ENCODE measurements around the gene MEPCE. TPM values are rescaled to one million over a fixed set of nuclear protein-coding genes. Genes with fewer than 3 reads are reported as not detected.

The MEPCE gene
- total RNA-seq, 2 donors from 2014 or later = 14.0 to 34.9 TPM

DNA sequence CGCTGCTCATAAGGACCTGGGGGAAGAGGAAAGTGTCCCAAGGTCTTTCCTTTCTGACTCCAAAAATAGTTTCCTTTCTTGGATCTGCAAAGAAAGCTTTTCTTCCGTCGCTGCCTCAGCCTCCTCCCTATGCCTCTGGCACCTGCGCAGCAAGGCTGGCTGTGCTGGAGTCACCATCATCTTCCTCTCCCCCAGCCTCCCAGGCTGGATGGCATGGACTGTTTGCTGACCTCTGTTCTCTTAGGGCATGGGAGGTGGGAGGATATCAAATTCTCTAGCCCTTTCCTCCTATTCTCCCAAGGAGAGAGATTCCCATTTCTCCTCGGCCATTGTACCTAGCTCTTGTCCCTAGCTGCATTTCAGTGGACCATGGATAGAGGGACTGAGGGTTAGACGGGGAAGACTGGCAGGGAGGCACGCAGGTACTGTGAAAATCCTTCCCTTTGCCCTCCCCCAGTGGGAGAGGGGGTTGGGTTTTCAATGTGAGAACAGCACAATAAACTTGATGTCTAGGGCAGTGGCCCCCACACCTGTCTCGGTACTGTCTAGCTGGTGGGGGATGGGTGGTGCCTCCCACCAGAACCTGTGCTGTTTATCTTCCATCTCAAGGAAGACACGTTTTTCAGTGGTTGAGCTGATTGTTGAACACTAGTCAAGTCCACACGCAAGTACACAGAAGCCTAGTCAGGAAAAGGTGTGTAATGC lies 4.1 kb downstream of the MEPCE start:
- Histone ChIP-seq H3K27me3 (no peaks in the 10 kb centered on the region), H3K36me3 (replicated peaks in 1 of 2; ENCODE audit: insufficient read depth in 1 of 2, low read depth in 2 of 2) (peaks cover 0 to 8% of the 10 kb centered on the region in 2 donors), H3K9me3 (no peaks in the 10 kb centered on the region), H3K4me3 (no peak overlapping the region), H3K4me1 (peaks cover 47% of the 10 kb centered on the region), H3K27ac (peak overlapping the region in 1 of 4 donors; percentile 23)
- DNase-seq = peak in 1 of 4 donors; percentile 6
- whole genome bisulfite sequencing, 2 donors = 78 to 83% methylated on average over 9 to 10 of the region's 10 CpGs
- ATAC-seq = no peak
- intact Hi-C loops (cut with DNase I) = no loop called here
- TF ChIP-seq POLR2A (IDR thresholded peaks at IDR 0.05) = no peak
- TF ChIP-seq, protein P1, sequence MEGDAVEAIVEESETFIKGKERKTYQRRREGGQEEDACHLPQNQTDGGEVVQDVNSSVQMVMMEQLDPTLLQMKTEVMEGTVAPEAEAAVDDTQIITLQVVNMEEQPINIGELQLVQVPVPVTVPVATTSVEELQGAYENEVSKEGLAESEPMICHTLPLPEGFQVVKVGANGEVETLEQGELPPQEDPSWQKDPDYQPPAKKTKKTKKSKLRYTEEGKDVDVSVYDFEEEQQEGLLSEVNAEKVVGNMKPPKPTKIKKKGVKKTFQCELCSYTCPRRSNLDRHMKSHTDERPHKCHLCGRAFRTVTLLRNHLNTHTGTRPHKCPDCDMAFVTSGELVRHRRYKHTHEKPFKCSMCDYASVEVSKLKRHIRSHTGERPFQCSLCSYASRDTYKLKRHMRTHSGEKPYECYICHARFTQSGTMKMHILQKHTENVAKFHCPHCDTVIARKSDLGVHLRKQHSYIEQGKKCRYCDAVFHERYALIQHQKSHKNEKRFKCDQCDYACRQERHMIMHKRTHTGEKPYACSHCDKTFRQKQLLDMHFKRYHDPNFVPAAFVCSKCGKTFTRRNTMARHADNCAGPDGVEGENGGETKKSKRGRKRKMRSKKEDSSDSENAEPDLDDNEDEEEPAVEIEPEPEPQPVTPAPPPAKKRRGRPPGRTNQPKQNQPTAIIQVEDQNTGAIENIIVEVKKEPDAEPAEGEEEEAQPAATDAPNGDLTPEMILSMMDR (IDR thresholded peaks at IDR 0.05) = no peak

DNA sequence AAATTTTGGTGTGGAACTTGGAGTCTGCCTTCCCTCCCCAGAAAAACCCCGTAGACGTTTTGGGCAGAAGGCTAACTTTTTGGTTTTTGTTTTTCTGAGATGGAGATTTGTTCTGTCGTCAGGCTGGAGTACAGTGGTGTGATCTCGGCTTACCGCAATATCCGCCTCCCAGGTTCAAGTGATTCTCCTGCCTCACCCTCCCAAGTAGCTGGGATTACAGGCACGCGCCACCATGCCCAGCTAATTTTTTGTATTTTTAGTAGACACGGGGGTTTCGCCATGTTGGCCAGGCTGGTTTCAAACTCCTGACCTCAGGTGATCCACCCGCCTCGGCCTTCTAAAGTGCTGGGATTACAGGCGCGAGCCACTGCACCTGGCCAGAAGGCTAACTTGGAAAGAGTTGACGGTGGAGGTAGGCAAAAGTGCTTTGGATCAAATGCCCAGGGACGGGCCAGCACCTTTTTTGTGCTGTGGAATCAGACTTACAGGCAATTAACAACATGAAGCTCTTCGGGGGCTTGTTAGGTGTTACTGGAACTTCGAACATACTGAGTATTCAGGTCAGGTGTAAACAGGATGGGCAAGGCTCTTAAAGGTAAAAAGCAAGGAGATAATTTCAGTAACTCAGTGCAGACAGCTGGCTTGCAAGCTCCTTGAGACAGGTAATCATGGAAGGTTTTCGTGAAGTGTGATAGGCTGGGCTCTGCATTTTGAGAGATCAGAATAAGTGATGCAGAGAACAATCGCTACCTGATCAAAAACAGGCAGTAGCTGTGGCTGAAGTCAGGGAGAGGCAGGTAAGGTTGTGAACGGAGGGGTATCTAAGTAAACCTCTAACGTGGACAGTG lies 4.9 kb downstream of the MEPCE start:
- 77 to 79% methylated on average over 22 of the region's 22 CpGs for WGBS, 2 donors
- peak in 1 of 4 donors; percentile 10 for DNase-seq
- H3K27me3 ChIP-seq = no peaks in the 10 kb centered on the region
- intact Hi-C loops (cut with DNase I) = no loop called here
- no peak for TF ChIP-seq POLR2A (IDR thresholded peaks at IDR 0.05)
- TF ChIP-seq, protein P1 (IDR thresholded peaks at IDR 0.05) = no peak
- peaks cover 0 to 8% of the 10 kb centered on the region in 2 donors for H3K36me3 ChIP-seq (replicated peaks in 1 of 2; ENCODE audit: insufficient read depth in 1 of 2, low read depth in 2 of 2)
- peaks cover 47% of the 10 kb centered on the region for H3K4me1 ChIP-seq
- no peak for ATAC-seq
- H3K4me3 ChIP-seq = no peak overlapping the region
- no peaks in the 10 kb centered on the region for H3K9me3 ChIP-seq
- H3K27ac ChIP-seq = peak overlapping the region in 2 of 4 donors; percentile 89 to 94

DNA sequence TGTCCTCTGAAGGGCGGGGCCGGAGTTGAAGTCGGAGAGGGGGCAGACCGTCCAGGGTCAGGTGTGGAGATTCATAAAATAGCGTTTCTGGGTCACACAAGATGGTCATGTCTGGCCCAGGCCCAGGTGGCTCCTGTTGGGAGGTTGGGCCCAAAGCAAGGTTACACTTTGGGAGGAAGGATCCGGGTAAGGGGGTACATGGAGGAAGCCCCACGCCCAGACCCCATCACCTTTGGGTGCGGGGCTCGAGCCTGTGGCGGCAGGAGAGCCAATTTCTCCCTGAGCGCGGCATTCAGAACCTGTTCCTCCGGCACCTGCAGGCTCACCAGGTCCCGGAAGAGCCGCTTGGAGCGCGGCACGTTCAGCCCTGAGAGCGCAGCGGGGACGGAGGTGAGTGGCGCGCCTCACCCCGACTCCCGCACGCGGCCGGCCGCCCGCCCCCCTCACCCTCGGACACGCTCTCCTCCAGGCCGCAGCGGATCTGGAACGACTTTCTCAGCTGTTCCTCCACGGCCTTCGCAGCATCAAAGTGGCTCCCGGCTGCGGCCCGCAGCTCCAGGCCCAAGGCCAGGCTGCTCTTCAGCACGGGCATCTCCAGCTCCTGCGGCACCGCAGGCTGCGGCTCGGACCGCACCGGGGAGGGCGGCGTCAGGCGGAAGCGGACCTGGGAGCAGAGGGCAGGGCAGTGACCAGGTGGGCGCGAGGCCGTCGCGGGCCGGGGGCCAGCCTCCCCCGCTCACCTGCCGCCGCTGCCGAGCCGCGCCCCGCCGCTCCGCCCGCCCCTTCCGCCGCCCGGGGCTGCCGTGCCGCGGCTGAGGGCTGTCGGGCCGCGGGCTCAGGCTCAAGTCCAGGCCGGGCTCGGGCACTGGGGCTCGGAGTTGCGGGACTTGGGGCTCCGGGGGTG lies 6.0 kb downstream of the MEPCE start:
- ATAC-seq (peak; percentile 47), DNase-seq (peak; percentile 59 to 62 (median 60))
- Histone ChIP-seq H3K4me1 (peaks cover 40% of the 10 kb centered on the region), H3K9me3 (no peaks in the 10 kb centered on the region), H3K4me3 (peak overlapping the region; percentile 47 to 81), H3K27ac (peak overlapping the region; percentile 79 to 94 (median 89)), H3K27me3 (no peaks in the 10 kb centered on the region), H3K36me3 (replicated peaks in 1 of 2; ENCODE audit: insufficient read depth in 1 of 2, low read depth in 2 of 2) (peaks cover 0 to 8% of the 10 kb centered on the region in 2 donors)
- TF ChIP-seq, protein P1 (IDR thresholded peaks at IDR 0.05) = peak in 1 of 7 experiments; percentile 4
- peak in 2 of 3 donors; percentile 7 to 14 for TF ChIP-seq POLR2A (IDR thresholded peaks at IDR 0.05)
- intact Hi-C loops (cut with DNase I) = no loop called here
- WGBS, 2 donors = 1 to 3% methylated on average over 23 to 59 of the region's 81 CpGs

DNA sequence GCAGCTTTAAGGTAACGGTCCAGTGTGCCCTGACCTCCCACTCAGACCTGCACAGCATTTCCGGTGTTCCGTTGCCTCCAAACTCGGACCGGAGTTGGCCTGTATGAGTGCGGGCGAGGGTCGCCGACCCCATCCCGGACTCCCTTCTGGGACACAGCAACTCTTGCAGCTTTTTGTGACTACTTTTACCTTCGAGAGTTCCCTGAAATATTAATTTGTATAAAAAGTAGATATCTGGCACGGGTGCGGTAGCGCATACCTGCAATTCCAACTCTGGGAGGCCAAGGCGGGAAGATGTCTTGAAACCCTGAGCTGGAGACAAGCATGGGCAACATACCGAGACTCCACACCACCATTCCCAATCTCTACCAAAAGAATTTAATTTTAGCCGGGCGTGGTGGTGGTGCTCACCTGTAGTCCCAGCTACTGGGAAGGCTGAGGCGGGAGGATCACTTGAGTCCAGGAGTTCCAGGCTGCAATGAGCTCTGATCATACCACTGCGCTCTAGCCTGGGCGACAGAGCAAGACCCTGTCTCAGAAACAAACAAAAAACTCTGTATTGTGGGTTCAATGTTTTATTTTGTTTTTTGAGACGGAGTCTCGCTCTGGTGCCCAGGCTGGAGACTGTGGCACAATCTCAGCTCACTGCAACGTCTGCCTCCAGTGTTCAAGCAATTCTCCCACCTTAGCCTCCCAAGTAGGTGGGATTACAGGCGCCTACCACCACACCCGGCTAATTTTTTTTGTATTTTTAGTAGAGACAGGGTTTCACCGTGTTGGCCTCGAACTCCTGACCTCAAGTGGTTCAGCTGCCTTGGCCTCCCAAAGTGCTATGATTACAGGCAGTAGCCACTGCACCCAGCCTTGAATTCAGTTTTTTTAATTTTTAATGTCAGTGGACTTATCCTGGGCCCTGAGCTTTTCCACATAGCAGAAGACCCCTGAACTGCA lies 7.8 kb downstream of the MEPCE start:
- H3K4me1 ChIP-seq = peaks cover 25% of the 10 kb centered on the region
- no peak overlapping the region for H3K4me3 ChIP-seq
- DNase-seq (peak in 2 of 4 donors; percentile 21 to 29), ATAC-seq (no peak)
- H3K27ac ChIP-seq = peak overlapping the region; percentile 79 to 94 (median 89)
- no peaks in the 10 kb centered on the region for H3K27me3 ChIP-seq
- H3K9me3 ChIP-seq = no peaks in the 10 kb centered on the region
- peaks cover 0 to 8% of the 10 kb centered on the region in 2 donors for H3K36me3 ChIP-seq (replicated peaks in 1 of 2; ENCODE audit: insufficient read depth in 1 of 2, low read depth in 2 of 2)
- TF ChIP-seq, protein P1 (IDR thresholded peaks at IDR 0.05) = no peak
- no peak for TF ChIP-seq POLR2A (IDR thresholded peaks at IDR 0.05)
- WGBS, 2 donors = 84 to 91% methylated on average over 28 of the region's 28 CpGs
- intact Hi-C loops (cut with DNase I) = no loop called here

Data from body of pancreas (tissue), 4 donors.